ENCODE data around the gene ZC3H8.

ZC3H8 gene

DNA sequence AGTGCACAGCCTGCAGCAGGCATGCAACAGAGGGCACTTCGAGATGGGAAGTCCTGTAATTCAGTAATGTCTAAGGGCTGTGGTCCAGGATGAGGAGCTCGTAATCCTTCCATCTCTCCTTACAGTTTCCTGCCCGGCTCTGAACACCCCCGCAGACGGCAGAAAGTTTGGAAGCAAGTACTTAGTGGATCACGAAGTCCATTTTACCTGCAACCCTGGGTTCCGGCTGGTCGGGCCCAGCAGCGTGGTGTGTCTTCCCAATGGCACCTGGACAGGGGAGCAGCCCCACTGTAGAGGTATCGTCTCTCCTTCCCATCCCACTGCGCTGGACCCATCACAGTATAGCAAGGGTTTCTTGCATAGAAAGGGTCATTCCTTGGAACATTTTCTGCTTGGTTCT, 90.0 kb downstream of the ZC3H8 start:
- no peak for DNase-seq (ENCODE audit: low spot score)

DNA sequence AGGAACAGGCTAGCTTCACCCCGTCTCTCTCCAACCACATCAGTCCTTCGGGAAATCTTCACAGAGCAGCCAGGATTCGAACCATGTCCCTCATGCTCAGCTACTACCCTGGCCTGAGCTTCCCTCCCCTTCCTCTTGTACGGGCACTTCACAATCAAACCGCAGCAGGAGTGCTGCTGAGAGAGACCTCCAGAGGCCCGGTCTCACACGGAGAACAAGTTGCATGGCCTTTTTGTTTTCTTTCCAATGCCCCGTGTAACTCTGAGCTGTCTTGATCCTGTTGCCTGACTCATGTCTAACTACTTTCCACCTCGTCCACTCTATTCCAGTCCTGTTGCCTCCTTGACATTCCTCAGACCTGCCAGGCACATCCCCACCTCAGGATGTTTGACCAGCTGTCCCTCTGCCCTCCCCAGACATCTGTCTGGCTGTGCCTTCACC, 91.3 kb downstream of the ZC3H8 start:
- DNase-seq (ENCODE audit: low spot score): no peak

DNA sequence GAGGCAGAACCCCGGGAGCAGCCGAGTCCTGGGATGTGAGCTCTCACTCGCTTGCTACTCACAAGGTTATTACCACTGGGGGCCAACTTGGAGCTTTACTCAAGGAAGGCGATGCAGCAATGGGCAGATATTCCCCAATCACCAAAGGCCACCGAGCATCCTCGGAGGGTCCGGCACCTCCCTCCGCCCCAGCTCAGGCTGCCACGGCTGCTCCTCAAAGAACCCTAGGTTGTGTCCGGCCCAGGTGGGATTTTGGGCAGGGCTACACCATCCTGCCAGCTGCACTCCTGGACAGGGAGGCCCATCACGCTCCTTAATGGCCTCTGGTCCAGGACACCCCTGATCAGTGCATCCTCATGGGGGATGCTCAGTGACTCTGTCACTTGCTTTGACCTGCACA, 91.9 kb downstream of the ZC3H8 start:
- no peak for DNase-seq (ENCODE audit: low spot score)

DNA sequence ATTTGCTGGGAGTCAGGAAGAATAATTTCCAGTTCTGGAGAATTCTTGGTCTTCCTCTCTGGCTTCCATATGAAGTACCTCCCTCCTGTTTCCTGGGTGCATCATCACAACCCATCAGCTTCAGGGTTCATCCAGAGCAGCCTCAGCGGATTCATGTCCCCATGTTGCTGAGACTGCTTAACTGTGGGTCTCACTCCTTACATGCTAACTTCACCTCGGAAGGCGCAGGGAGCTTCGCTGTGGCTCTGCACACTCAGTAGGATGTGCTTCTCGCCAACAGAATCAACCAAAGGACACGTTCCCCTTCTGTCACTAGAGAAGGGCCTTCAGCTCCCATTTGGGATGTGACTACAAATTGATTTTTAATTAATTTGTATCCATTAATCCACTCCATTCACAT, 92.5 kb downstream of the ZC3H8 start:
- DNase-seq (ENCODE audit: low spot score): no peak

Data from AG20443 (cell line).